Measurements from ENCODE around the gene AFP.

AFP gene

DNA sequence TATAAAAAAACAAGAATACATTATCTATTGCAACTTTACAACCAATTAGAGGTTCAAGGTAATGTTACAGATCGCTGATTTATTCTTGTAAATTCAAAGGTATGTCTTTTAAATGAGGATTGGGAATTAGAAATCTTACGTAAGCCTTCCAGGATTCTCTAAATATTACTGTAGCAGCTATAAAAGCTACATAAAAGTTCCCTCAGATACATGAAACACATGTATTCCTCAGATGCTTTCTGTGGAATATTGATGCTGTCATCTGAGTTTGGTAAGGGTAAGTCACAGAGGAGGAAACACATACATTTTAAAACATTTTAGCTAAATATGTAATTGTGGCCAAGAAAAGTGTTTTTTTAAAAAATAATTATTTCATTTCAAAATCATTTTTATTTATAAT, 3.4 kb downstream of the AFP start:
- no peak for DNase-seq

DNA sequence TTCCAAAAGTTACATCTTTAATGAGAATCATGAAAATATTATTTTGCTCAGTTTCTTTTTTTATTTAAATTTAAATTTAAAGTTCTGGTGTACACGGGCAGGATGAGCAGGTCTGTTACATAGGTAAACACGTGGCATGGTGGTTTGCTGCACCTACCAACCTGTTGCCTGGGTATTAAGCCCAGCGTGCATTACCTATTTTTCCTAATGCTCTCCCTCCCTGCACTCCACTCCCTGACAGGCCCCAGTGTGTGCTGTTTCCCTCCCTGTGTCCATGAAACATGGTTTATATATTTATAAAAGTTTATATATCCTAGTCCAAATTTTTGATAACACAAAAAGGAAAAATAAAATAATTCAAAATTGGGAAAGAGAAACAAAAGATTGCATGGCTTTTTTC, 4.0 kb downstream of the AFP start:
- DNase-seq, result no peak

DNA sequence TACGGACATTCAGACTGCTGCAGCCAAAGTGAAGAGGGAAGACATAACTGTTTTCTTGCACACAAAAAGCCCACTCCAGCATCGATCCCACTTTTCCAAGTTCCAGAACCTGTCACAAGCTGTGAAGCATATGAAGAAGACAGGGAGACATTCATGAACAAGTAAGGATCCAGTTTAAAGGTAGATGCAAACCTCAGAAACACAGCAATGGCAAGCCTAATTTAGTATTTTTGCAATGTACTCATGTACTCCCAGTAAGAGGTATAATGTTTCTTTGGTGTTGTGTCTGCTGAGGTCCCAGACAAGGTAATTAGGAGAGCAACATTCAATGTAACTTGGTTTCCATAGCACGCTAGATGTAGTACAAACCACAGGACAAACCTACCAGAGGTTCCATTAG, 4.6 kb downstream of the AFP start:
- DNase-seq, result no peak

DNA sequence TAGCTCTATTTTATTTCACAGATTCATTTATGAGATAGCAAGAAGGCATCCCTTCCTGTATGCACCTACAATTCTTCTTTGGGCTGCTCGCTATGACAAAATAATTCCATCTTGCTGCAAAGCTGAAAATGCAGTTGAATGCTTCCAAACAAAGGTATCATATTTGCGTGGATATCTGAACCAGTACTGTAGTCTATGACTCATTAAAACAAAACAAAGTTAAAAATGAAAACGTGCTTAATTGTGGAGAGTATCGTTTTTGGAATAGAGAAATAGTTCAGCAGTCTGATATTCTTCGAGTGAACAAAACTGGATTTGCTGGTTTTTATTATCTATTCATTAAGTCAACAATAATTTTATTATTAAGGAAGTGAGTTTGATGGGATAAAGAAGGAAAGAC, 6.3 kb downstream of the AFP start:
- no peak for DNase-seq

- no peak for DNase-seq
Measured at GRCh38 chr4:73443224-73443623, 7.2 kb downstream of the AFP start.

DNA sequence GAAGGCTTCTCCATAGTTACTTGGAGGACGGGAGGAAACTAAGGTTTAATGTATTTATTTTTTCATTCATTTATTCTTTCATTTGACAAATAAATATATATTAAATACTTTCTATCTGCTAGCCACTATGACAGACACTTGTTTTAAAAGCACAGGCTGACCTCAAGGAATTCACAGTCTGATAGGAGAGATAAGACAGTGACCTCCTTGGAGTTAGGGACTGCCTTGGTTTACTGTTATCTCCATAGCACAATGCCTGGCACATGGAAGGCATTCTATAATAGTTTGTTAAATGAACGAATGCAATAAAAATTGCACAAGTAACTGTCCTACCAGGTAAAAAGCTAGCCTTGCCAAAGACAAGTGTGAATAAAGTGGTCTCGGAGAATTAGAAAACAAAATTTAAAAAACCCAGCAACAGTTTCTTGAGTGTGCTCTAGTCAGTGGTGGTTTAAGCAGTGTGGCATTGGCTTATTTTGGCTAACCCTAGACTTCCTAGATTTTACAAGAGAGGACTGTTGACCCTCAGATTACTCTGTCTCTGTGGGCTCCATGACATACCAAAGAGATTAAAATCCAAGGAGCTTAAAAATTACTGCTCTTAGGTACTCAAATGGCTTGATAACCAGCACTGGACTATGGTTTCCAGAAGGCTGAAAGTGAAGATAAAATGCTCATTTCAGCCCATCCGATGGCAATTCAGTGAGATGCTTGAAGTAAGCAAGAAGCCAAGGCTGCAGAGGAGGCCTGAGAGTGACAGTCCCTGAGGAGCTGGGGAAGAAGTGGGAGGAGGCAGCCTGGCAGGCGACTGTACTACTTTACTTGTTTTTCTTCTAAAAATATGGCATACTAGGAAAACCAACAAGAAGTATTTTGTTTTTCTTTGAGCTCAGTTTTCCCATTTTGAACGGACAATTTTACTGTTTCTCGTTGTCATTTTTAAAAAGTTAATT, 9.6 kb downstream of the AFP start:
- DNase-seq, result no peak

- peak; percentile 41 for DNase-seq
Measured at GRCh38 chr4:73446336-73446938, 10.4 kb downstream of the AFP start.

- DNase-seq, result no peak
Measured at GRCh38 chr4:73447671-73448070, 11.7 kb downstream of the AFP start.

GRCh38 chr4:73448448-73449203, 12.6 kb downstream of the AFP start:
- DNase-seq, result no peak

GRCh38 chr4:73450398-73451004, 14.5 kb downstream of the AFP start:
- DNase-seq, result no peak

DNA sequence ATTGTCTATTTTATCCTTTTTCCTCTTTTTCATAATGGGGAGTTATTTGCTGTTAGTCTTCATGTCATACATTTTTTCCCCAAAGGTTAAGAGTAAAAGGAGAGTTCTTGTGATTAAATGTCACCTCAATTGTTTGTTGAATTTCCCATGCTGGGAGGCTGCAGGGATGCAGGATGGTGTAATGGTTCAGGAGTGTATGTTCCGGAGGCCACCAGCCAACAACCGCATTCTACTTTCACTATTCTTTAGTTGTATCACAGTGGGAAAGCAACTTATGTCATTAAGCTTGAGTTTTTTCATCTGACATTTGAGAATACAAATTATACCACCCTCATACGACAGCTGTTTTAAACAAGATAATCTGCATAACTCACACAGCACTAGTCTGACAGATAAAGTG, 15.4 kb downstream of the AFP start:
- no peak for DNase-seq

DNA sequence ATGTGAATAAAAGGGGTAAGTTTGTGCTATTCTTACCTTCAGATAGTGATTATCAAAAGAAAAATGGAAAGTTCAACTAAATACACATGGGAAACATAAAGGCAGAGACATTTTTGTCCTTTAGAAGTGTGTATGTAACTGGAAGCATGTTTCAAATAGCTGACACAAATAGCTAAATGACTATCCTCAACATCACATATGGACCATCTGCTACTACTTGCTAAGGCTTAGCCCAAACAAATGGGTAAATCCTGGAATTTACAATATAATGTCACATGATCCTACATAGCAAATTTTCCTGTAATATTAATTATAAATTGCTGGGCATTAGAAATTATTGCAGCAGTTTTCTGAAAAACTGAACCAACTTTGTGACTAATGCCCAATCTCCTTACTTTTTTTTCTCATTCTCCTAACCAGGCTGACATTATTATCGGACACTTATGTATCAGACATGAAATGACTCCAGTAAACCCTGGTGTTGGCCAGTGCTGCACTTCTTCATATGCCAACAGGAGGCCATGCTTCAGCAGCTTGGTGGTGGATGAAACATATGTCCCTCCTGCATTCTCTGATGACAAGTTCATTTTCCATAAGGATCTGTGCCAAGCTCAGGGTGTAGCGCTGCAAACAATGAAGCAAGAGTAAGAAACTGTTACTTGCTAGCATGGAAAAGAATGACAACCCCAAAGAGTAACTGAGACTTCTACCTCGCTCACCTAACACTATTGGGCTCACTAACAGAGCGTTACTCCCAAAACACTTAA, 16.1 kb downstream of the AFP start:
- DNase-seq, result no peak

- DNase-seq, result no peak
Measured at GRCh38 chr4:73452953-73453700, 17.1 kb downstream of the AFP start.

- no peak for DNase-seq
Measured at GRCh38 chr4:73453701-73454005, 17.6 kb downstream of the AFP start.

DNA sequence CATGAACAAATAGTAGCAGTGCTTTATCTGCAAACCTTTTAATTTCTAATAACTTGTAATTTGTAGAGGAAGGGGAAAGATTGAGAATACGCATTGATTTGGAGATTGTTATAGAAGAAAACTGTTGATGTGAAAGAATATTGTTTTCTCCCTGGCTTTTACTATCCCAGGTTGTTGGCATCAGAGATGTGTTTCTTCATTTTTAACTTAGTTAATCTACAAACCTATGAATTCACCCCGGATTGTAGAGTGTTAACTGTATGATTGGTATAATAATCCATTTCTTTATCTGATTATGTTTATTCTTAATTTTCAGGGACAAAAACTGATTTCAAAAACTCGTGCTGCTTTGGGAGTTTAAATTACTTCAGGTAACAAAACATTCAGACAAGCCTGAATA, 18.9 kb downstream of the AFP start:
- no peak for DNase-seq

DNA sequence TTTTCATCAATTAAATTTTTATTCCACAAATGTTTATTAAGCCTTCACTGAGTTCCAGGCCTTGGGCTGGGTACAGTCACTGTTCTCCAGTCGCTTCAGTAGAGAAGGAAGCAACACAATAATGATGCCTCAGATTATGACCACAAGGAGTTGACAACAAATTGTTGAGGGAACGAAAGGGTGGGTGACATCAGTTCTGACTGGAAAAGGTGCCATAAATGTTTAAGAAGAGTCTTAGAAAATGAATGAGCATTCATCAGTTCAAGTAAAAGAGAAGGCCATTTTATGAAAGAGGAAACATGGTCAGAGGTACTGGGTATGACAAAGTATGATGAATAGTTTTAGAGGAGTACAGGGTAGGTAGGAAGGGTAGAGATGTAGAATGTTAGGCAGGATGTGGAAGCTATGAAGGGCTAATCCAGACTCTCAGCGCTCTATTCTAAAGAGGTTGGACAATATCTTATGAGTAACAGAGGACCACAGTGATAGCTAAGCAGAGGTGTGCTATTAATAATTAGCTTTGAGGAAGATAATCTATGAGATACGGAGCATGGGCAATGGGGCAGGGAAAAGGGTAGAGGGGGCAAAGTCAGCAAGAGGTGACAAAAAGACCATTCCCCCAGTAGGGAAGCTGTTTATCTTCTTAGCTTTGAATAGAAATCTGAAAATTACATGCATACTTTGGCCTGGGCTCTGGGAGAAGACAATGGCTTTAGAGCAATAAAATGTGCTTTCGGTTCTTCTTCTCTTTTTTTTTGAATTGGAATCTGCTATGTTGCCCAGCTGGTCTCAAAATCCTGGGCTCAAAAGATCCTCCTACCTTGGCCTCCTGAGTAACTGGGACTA, 20.4 kb downstream of the AFP start:
- no peak for DNase-seq

- no peak for DNase-seq
Measured at GRCh38 chr4:73458184-73459047, 22.4 kb downstream of the AFP start.

- DNase-seq, result no peak
Measured at GRCh38 chr4:73459048-73459421, 23.0 kb downstream of the AFP start.

DNA sequence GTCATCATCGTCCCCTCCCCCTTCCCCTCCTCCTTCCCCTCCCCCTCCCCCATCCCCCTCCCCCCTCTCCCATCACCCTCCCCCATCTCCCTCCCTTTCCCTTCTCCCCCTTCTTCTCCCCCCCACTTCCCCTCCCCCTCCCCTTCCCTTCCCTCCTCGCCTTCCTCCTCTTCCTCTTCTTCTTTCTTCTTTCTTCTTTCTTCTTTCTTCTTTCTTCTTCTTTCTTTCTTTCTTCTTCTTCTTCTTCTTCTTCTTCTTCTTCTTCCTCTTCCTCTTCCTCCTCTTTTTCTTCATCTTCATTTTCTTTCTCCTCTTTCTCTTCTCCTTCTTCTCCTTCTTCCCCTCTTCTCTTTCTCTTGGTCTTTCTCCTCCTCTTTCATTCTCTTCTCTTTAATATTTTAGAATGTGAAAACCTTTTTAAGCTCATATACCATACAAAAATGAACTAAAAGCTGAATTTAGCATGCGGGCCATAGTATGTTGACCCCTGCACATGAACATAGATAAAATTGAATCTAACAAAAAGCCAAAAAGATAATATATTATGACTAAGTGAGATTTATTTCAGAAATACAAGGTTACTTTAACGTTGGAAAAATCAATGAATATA, 25.0 kb downstream of the AFP start:
- DNase-seq, result no peak

GRCh38 chr4:73468170-73468569, 32.1 kb downstream of the AFP start:
- DNase-seq, result no peak

Data from MV-4-11 (cell line).